ENCODE measurements around the gene PCA3. TPM values are rescaled to one million over a fixed set of nuclear protein-coding genes. Genes with fewer than 3 reads are reported as not detected.
"Not testable (repeated sequence)": the region's sequence is repeated elsewhere in the genome, so short reads cannot be mapped to it uniquely, and the experiment has no call there.

Gene PCA3
- total and polyA plus RNA-seq, 12 donors: 0.06 to 0.14 (median 0.07) TPM; not detected in 9

DNA sequence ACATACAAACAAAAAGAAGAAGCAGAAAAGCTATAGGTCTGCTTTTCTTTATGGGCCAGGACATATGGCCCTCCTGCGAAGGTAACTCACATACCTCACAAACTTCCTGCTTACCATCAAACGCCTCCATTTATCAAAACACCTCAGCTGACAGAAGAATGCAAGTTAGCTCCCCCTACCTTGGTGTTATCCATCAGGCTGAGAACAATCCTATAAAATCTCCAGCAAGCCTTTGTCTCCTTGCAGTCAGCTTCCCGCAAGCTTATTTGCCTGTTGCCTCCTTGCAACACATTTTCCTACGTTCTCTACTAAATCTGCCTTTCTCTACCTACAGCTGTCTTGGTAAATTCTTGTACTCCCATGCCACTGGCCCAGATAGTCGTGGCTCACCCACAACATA lies 22.7 kb upstream of the PCA3 start:
- WGBS, 4 donors: 67 to 76% (median 69%) methylated on average over 5 of the region's 5 CpGs
- no peak overlapping the region for H3K27ac ChIP-seq
- intact Hi-C loops (cut with DNase I): no loop called here
- no peak overlapping the region for H3K4me3 ChIP-seq
- H3K27me3 ChIP-seq: no peaks in the 10 kb centered on the region
- no peak for TF ChIP-seq CTCF (IDR thresholded peaks at IDR 0.05)
- no peak for TF ChIP-seq POLR2A (IDR thresholded peaks at IDR 0.05)
- no peaks in the 10 kb centered on the region for H3K36me3 ChIP-seq (replicated peaks in 1 of 2)
- H3K4me1 ChIP-seq (replicated peaks in 1 of 2): no peaks in the 10 kb centered on the region
- DNase-seq: no peak
- H3K9me3 ChIP-seq (replicated peaks in 1 of 3): no peaks in the 10 kb centered on the region

DNA sequence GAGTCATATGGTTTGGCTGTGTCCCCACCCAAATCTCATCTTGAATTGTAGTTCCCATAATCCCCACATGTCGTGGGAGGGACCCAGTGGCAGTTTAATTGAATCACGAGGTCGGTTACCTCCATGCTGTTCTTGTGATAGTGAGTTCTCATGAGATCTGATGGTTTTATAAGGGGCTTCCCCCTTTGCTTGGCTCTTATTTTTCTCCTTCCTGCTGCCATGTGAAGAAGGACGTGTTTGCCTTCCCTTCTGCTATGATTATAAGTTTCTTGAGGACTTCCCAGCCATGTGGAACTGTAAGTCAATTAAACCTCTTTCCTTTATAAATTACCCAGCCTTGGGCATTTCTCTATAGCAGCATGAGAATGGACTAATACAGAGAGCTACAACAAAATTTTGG lies 21.3 kb upstream of the PCA3 start:
- H3K27me3 ChIP-seq; intact Hi-C loops (cut with DNase I); H3K9me3 ChIP-seq (replicated peaks in 1 of 3); H3K4me3 ChIP-seq; DNase-seq; H3K4me1 ChIP-seq (replicated peaks in 1 of 2); H3K36me3 ChIP-seq (replicated peaks in 1 of 2); H3K27ac ChIP-seq: not testable (repeated sequence)
- 70 to 80% (median 72%) methylated on average over 4 of the region's 4 CpGs for WGBS, 4 donors

DNA sequence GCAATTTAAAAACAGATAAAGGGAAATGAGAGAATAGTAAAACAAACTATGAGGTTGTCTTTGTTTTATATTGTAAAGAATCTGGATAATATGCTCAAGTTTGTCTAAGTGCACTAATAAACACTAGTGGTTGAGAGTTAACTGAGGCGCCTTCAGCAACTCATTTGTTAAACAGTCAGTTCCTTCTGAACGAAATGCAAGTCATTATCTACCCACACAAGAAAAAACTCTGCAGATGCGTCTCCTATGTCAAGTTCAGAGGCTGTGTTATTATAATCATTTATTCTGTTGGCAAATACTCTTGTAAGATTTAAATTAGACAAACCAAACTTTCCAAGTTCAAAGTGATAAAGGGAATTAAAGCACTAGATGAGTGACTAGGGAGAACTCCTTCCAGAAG lies 20.3 kb upstream of the PCA3 start:
- H3K4me1 ChIP-seq (replicated peaks in 1 of 2): no peaks in the 10 kb centered on the region
- H3K27me3 ChIP-seq: no peaks in the 10 kb centered on the region
- no peak overlapping the region for H3K27ac ChIP-seq
- DNase-seq: no peak
- WGBS, 4 donors: 30 to 53% (median 38%) methylated on average over 3 of the region's 3 CpGs
- intact Hi-C loops (cut with DNase I): no loop called here
- H3K4me3 ChIP-seq: no peak overlapping the region
- no peaks in the 10 kb centered on the region for H3K9me3 ChIP-seq (replicated peaks in 1 of 3)
- TF ChIP-seq POLR2A (IDR thresholded peaks at IDR 0.05) (no peak), CTCF (IDR thresholded peaks at IDR 0.05) (no peak)
- no peaks in the 10 kb centered on the region for H3K36me3 ChIP-seq (replicated peaks in 1 of 2)

DNA sequence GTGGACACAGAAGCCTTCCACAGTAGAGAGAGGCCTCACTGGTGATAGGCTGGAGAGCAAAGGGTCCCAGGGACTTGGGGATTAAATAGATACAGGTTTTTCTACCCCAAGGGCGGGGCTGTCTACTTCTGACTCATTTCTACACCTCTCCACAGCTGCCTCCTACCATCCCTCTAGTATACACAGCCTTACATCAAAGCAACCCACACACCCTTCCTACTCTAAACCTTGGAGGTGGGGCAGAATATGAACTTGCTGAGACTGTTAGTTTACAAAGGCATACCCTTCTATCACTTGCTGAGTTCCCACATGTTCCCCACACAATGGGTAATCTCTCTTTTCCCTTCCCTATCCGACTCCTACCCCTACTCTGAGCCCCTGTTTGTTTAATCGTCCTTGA lies 19.9 kb upstream of the PCA3 start:
- no peak for TF ChIP-seq POLR2A (IDR thresholded peaks at IDR 0.05)
- no peak for TF ChIP-seq CTCF (IDR thresholded peaks at IDR 0.05)
- Histone ChIP-seq H3K36me3 (replicated peaks in 1 of 2) (no peaks in the 10 kb centered on the region), H3K4me3 (no peak overlapping the region), H3K27me3 (no peaks in the 10 kb centered on the region), H3K4me1 (replicated peaks in 1 of 2) (no peaks in the 10 kb centered on the region), H3K9me3 (replicated peaks in 1 of 3) (no peaks in the 10 kb centered on the region), H3K27ac (no peak overlapping the region)
- WGBS, 4 donors: 71 to 76% (median 74%) methylated on average over 3 of the region's 3 CpGs
- intact Hi-C loops (cut with DNase I): no loop called here
- DNase-seq: no peak

DNA sequence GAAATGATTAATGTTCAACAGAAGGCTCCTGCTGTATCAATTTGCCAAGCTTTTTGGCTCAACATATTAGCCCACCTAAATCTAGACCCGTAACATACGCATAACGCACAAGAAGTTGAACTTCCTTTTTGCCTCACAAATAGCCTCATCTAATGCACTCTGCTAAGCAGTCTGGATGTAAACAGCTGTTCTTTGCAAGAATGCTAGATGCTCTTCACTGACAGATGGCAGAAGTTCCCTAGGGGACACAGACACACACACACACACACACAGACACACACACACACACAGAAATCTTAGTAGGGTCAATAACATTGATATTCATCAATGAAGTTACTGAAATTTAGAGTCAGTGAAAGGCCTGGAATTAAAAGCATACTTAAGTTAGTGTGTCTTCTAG lies 13.2 kb upstream of the PCA3 start:
- 78 to 87% (median 86%) methylated on average over 3 of the region's 3 CpGs for WGBS, 4 donors

More for the DNA sequence above, 13.2 kb upstream of the PCA3 start:
- Histone ChIP-seq H3K27ac (no peak overlapping the region), H3K27me3 (no peaks in the 10 kb centered on the region), H3K4me3 (no peak overlapping the region), H3K4me1 (replicated peaks in 1 of 2) (no peaks in the 10 kb centered on the region), H3K36me3 (replicated peaks in 1 of 2) (no peaks in the 10 kb centered on the region), H3K9me3 (replicated peaks in 1 of 3) (no peaks in the 10 kb centered on the region)
- TF ChIP-seq CTCF (IDR thresholded peaks at IDR 0.05) (no peak), POLR2A (IDR thresholded peaks at IDR 0.05) (no peak)
- DNase-seq: no peak
- intact Hi-C loops (cut with DNase I): no loop called here
